ENCODE results near the gene ITGA11.

Gene ITGA11

DNA sequence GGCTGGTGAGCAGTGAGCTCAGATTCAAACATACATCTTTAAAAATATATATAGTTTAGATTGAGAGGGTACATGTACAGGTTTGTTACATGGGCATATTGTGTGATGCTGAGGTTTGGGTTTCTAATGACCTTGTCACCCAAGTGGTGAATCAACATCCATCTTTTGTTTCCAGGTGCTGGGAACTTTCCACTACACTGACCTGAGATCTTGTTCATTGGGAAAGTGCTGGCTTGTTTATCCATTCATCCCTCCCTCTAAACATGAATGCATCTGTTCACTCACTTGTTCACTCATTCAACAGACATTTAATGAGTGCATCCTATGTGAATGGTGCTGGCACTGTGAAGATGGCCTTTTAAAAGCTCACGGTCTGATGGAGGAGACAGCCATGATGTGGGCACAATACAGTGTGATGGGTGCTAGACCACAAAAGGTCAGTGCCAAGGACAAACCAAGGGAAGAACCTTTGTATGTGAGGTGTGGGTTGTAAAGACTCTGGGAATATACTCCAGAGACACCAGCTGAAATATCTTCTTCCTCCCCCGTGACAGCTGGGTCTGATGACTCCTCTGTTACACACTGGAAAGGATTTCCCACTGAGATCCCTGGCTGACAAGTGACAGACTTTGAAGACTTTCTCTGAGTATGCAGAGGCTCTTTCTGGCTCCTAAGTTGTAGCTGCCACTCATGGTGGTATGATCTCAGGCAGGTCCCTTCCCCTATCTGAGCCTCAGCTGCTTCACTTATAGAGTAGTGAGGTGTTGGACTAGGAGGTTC lies 16.2 kb upstream of the ITGA11 start:
- DNase-seq = no peak

DNA sequence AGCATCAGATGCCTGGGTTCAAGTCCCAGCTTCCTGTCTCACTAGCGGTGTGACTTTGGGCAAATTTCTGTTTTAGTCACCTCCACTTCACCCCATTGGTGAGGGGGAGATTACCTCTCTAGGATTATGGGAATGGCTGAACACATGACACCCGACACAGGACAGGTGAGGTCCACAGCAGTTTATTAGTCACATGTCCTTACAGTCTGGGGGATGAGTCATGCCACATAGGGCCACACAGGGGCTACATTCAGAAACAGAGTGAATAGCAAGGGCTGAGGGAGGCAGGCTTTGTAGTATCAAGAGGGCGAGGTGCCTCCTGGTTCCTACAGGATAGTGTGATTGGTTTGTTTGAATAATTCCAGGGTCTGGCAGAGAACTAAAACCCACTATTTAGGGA lies 15.2 kb upstream of the ITGA11 start:
- DNase-seq = no peak

DNA sequence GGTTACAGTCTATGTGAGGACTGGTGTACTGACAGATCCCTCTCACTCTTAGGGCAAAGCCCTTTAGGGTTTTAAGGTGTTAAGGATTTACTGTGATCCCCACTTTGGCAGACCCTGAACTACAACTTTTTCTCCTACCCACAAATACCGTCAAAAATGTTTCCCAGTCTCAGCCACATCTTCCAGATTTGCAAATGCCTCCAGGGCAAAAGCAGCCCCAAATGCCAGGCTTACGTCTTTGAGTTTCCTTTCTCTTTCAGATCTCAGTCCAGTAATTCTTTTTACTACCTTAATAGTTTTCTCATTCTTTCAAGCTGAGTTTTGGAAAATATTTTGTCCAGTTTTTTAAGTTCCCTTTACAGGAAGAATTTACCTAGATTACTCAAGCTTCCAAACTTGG lies 13.4 kb upstream of the ITGA11 start:
- DNase-seq = no peak

DNA sequence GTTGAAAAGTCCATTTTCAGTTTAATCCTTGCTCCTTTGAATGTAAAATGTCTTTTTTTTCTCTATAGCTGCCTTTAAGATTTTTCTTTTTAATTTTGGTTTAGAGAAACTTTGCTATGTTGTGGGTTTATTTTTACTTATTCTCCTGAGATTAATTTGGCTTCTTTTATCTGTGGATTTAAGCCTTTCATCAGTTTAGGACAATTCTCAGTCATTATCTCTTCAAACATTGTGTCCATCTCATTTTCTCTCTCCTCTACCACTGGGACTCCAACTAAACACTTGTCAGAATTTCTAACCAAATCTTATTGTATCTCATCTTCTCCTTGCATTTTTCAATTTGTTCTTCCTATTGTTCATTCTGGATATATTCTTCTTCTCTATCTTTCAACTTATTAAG lies 12.4 kb upstream of the ITGA11 start:
- no peak for DNase-seq

DNA sequence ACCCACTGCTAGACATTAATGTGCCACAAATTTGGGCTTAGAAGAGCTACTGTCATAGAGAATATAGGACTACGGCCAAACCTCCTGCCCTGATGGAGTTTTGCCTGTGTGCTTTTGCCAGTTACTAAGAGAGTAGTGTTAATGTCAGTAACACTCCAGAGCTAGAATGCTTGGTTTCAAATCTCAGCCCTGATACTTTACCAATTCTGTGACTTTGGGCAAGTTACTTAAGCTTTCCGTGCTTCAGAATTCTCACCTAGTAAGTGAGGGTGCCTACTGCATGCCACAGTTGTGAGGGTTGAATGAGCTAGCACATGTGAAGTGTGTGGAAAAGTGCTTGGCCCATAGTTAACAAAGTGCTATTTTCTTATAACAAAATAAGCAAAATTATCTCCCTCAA lies 10.9 kb upstream of the ITGA11 start:
- no peak for DNase-seq

DNA sequence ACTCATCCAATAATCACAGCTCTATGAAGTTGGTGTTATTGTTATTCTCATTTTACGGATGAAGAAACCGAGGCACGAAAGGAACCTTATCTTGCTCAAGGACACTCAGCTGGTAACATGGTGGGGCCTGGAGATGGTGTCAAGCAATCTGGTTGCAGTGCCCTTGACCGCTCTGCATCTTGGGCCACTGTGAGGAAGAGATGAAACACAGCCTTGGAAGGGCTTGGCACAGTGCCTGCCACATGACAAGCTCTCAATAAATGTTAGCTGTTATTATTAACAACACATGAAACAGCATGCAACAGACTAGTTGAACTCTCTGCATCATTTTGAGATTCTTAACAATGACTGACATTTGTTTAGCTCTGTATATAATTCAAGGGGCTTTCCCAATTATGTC lies 10.1 kb upstream of the ITGA11 start:
- no peak for DNase-seq

DNA sequence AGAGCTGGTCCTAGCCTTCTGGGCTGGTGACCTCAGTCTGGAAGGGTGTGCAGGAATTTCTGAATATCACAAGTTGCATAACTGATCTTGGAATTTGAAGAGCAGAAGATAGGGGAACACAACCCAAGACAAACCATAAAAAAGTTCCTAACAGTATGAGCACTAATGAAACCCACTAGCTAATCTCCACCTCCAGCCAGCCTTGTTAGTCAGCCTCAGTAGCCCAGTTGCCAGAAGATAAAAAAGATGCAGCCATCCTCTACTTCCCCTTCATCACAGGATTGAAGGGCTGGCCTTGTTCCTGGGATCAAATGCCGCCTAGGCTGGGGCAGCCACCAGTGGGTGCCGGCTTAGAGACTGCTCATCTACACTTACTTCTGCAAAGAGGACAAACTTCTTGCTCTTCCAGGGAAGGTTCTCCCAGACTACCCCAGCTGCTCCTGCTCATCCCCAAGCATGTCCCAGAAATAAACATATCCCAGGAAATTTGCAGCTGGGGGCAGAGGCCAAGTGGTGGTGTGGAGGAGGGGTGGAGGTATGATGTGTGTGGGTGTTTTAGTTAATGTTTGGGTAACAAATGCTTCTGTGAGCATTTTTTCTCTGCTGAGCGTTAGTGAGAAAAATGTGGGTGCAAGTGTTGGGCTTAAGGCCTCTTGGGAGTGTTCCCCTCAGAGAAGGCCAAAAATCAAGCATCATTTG lies 9.2 kb upstream of the ITGA11 start:
- DNase-seq = no peak

DNA sequence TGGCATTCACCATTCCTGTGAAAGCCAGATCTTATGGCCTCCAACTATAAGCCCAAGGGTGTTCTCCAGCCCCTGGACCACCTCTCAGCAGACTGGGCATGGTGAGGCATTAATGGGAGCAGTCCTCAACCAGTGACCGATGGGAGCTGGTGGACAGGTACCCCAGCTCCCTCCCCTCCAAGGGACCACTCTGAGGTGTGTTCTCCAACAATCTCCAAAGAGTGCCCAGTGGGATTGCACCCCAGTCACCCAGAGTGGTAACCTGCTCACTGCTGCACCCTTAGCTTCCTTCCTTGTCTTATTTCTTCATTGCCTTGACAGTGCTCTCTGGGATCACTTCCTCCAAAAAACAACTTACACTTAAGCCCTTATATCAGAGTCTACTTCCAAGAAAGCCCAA lies 8.2 kb upstream of the ITGA11 start:
- no peak for DNase-seq

DNA sequence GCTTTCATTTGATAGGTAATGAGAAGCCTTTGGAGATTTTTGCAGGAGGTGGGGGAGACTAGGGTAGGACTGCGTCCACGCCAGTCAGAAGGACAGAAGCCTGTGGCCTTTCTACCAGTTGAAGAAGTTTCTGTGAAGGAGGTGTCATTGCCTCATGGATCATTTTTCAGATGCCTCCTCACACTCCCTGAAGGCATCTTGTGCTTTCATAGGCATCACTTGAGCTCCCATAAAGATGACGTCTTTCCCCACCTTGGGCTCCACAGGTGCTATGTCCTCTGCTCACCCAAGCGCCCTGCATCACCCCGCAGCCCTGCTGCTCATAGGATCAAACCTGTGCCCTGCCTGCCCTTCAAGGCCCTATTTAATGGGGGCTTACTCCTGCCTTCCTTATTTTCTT lies 7.5 kb upstream of the ITGA11 start:
- DNase-seq = no peak

DNA sequence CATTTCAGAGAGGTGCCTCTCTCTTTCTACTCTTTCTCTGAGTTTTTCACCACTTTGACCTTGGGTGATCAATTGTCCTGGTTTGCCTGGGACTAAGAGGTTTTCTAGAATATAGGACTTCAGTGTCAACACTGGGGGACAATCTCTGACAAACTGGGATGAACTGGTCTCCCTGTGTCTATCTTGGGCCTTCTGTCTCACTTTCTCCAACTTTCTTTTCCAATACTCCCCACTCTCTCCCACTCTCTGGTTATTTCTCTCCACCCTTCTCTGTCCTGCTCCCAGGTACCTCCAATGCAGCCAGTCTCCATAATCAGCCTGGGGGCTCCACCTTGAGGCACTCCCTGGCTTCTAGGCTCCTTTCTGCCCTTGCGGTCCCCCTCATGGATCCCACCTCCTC lies 4.7 kb upstream of the ITGA11 start:
- DNase-seq = no peak

DNA sequence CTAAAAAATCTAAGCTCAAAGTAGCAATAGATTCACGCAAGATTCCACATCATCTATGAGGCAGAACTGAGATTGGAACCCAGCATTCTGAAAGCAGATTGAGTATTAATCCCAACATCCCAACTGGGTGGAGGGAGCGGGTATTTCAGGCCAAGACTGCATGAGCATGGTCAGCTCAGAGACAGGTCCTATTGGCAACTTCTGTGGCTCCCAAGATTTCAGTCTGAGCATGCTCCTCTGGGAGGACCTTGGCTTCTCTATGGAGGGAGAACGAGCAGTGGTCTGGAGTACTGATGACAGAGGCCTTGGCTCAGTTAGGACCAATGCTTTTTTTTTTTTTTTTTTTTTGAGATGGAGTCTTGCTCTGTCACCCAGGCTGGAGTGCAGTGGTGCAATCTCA lies 4.0 kb upstream of the ITGA11 start:
- no peak for DNase-seq

DNA sequence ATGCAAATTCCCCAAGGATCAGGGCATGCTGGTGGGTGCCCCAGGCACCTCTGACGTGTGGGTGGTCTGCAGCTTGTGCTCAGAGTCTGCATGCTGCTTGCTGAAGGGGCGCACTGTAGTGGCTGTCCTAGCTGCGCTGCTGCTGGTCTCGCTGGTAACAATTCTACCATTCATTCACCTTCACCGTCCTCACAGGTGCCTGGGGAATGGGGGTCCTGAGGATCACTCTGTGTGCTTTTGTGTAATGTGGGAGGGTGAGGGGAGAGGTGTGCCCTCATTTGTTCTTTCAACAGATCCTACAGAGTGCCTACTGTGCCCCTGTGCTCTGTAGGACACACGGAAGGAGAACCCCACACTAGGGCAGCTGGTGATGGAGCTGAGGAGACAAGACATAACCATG lies 2.1 kb upstream of the ITGA11 start:
- no peak for DNase-seq

DNA sequence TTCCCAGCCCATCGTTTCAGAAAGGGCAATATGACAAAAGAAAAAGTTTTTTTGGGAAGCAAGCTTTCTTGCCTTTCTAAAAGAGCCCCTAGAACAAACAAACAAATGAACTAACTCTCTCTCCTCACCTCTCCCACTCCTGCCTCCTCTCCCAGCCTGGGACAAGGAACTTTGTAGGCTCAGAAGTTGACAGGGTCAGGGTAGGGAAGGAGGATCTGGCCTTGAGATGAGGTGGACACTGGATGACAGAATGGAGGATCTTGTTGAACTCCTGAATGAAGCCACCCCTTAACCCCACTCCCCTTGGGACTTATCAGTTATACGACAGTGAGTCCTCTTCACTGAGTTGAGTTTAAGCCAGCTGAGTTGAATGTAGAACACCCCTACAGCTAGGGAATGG lies 1.6 kb upstream of the ITGA11 start:
- no peak for DNase-seq

DNA sequence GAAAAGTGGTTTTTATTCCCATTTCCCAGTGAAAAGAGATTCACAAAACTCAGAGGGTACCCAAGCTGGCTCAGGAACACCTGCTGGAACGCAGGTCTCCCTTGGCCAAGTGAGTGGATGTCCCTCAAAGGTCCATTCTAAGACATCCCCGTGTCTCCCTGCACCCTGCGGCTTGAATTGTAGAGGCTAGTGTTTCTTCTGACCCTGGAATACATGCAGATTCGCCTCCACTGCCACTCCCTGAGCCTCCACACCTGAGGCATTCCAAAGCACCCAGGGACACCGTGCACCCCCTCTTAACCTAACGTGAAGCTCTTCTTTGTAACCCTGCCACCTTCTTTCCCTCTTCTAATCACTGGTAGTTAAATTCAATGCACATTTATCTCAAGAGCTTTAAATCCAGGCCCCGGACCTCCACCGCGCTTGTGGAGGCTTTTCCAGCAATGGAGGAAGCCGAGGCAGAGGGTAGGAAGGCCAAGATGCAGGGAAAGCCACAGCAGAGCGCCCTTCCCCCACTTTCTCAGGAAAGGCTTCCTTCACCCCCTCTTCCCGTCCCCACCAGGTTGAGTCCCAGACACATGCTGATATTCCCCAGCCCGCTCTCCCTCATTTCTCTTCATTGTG lies 590 bp upstream of the ITGA11 start:
- DNase-seq = no peak

DNA sequence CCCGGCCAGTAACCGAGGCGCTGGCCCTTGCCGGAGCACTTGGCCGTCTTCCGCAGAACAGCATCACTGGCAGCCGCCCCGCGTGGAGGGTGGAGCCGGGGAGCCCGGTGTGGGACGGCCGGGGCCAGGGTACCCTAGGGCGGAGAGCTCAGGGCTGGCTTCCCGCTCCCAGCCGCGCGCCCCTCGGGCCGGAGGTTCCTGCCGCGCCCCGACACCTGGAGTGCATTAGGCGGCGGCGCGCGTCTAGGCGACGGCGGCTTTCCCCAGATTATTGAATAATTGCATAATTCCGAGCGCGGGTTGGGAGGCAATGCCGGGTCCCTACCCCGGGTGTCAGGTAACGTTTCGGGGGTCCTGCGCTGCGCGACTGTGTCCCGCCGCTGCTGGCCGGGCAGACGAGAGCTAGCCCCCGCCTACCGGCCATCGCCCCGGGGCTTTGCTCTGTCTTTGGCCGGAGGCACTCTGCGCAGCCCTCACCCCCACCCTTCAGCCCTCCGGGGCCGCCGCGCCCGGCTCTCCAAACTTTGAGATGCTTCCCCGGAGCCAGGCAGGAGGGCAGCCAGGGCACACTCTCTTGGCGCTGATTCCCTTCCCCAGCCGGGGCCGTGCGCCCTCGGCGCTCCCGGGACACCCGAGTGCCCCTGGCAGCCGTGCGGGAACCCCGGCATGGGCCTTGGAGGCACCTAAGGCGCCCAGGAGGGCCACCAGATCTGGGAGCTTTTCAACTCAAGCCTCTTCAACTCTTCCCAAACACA lies 749 bp downstream of the ITGA11 start:
- no peak for DNase-seq

DNA sequence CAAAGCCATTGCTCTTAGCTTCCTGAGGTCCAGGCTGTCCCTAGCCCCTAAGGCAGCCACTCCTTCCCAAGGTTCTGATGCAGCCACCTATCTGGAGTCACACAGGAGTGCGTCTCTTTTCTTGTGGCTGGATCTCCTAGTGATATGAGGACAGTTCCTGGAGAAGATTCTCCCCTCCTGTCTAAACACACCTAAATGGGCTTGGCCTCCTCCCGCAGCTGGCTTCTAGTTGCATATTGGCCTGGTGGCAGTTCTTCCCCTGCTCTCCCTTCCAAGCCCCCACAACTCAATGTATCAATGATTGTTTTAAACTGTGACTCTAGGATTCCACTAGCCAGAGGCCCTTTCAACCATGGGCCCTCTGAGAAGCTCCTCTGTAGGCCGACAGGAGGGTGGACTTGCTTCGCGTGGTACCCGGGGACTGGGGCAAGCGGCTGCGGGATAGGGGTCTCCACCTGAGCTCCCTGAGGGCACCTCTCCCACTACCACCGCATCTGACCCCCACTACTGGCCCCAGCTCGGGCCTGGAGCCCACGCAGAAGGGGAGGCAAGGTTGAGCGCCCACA lies 1.4 kb downstream of the ITGA11 start:
- no peak for DNase-seq

DNA sequence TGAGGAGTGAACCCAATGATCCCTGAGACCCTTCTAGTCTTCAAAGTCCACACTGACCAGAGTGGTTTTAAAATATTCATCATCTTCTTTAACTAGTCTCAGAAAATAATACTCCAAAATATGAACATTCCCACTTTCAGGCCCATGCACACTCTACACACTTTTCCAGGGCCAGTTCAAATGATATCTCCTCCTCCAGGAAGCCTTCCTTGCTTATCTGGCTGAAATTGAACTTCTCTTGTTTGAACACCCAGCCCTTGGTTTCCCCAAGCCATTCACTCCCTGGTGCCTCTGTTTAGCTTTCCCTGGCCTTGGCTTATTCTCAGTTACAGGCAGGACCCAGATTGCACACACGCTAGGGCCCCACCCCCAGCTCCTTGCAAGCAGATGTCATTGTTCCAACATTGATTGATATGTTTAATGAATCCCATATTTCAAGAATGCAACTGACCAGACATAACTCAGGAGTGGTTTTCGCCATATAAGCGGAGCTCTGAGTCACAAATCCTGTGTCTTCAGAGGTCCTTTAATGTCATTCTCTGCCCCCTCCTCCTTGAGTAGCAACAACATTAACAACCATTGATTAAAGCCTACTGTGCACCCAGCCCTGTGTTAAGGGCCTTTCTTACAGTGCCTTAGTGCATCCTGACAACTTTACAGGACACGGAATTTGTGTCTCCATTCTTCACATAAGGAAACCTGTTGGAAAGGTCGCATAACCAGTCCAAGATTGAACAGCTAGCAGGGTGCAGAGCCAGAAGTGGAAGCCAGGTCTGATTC lies 2.1 kb downstream of the ITGA11 start:
- no peak for DNase-seq

DNA sequence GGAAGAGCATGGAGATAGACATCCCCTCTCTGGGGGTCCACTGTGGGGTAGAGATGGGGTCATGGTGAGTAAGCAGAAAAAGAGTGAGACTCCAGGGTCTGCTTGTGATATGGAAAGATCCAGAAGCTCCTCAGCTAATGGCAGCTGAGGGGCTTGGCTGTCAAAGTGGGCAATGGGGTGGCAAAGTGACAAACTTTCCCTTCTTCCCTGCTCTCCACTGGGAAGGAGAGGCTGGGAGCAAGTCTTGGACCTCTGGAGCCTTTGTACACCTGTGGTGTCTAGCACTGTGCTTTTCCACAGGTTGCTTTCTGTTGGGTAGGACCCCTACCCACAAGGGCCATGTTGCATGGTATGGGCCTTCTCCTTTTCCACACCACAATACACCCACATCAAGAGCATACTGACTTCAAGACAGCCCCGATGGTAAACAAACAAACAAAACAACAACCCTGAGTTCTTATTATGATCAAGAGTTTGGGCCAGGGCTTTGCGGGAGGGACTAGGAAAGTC lies 3.5 kb downstream of the ITGA11 start:
- no peak for DNase-seq

DNA sequence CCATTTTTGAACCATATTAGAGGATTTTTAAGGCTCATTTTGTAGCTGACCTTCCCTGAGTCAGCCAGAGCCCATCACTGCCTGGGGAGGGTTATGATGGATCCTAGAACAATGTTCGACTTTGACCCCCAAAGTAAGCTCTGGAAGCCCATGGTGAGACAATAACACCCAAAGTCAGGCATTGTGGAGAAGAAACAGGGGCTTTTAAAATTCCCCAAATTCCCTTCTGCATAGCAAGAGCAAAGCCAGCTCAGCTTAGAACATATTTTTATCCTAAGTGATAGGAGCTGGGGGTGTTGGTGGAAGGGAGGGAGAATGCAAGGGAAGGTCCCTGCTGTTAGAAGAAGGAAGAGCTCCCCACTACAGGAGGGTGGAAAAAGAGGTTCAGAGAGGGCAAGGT lies 4.0 kb downstream of the ITGA11 start:
- no peak for DNase-seq

DNA sequence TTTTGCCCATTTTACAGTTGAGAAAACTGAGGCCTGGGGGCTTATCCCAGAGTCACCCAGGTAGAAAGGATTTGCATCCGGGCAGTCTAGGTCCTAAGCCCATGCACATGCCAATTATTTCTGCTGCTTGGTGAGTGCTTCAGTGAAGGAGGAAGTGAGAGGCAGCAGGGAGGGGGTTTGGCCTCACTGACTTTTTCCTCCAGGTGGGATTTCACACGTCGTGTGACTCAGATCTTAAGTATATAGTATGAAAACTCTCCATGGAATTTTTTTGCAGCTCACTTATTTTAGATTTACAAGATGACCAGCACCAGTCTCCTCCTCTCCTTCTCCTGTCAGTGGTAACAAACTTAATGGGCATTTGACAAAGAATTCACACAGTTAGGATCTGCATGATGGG lies 4.6 kb downstream of the ITGA11 start:
- no peak for DNase-seq

DNA sequence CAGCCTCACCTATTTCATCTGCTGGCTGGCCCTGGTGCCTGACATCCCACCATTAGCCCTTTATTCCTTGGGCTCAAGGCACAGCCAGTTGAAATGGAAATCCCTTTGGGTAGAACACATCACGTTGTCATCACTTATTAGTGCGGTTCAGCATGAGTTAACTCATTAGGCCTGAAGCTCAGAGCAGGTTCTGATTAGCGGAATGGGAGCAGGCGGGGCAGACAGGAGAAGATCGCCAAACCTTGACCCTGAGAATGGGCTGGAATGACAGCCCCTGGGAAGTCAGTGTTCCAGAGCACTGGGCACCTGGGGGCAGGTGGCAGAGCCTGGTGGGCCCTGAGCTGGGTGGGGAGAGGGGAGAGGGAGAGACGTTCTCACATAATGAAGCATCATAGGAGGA lies 5.8 kb downstream of the ITGA11 start:
- no peak for DNase-seq

DNA sequence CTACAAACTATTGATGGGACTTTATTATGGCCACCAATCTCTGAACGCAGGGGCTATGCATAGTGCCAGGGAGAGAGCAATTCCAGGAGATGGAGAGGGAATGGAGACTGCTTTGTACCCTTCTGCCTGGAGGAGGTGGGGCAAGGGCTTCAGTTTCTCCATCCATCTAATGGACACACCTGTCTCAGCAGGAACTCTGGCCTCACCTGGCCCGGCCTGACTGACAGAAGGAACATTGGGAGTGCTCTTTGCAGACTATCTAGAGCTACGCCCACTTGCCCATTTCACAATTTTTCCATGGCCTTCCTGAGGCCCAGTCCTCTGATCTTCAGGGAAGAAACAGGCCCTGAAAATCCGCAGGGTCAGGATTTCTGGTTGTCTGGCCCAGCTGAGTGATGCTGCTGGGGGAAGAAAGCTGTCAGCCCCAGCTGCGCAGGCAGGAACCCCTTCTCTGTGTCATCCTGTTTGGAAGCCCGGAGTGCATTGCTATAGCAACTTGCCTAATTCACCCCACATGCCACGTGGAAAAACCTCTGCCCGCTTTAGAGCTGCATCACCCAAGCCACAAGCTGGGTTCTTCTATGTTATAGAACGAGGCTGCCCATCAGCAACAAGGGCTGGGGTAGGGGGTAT lies 6.4 kb downstream of the ITGA11 start:
- no peak for DNase-seq
